Panc1 (cell line): ENCODE measurements around the gene TRMT44. TPM values are rescaled to one million over a fixed set of nuclear protein-coding genes. Genes with fewer than 3 reads are reported as not detected.

Experiments used
- ATAC-seq: fragments of 200-7000 bp; cut with Tn5 transposase; 2 replicates; pipeline ENCODE4 v1.9.1; 2020; ENCODE audit warnings: mild to moderate bottlenecking, moderate library complexity
- BruUV-seq: library from RNA; stranded (reverse); fragments of 400-500 nt; replicated peaks from 2 replicates; lab custom pipeline; 2021; lab: Mats Ljungman, UMichigan
- CTCF ChIA-PET: fragments of 300-600 bp; sonication (Branson Sonifier 250); formaldehyde crosslinking; loops from one replicate; lab custom pipeline; 2022; ENCODE audit warnings: antibody characterized with exemption; lab: Charles Lee
- POLR2A ChIA-PET: fragments of 300-600 bp; sonication (Branson Sonifier 250); formaldehyde crosslinking; loops from one replicate; lab custom pipeline; 2022; ENCODE audit warnings: antibody characterized with exemption; lab: Charles Lee
- DNase-seq: peaks from one replicate; pipeline ENCODE4 v3.0.0-alpha.2; 2010; ENCODE audit warnings: low read depth, low spot score
- H3K27ac ChIP-seq: 2 replicates; pipeline ENCODE4 v1.5.1; 2011; ENCODE audit warnings: mild to moderate bottlenecking, low read length, inconsistent platforms
- H3K27me3 ChIP-seq: fragments of 200-500 bp; sonication (Bioruptor generic); 2 replicates; pipeline ENCODE4 v1.6.0; 2014; ENCODE audit warnings: low read length, inconsistent platforms; ENCODE audit not compliant: control insufficient read depth, insufficient read depth
- H3K36me3 ChIP-seq: fragments of 200-500 bp; sonication (Bioruptor generic); 2 replicates; pipeline ENCODE4 v1.5.1; 2014; ENCODE audit warnings: inconsistent platforms, mild to moderate bottlenecking, low read length, moderate library complexity; ENCODE audit not compliant: control insufficient read depth, insufficient read depth
- H3K4me1 ChIP-seq: 2 replicates; pipeline ENCODE4 v1.5.1; 2011; ENCODE audit warnings: inconsistent platforms, mild to moderate bottlenecking, low read length, moderate library complexity; ENCODE audit not compliant: control insufficient read depth, insufficient read depth
- H3K4me3 ChIP-seq, 2 experiments: 2 replicates each; pipeline ENCODE4 v1.5.1; 2011 to 2012; ENCODE audit warnings: low read depth in 2 of 2, low read length in 2 of 2, mild to moderate bottlenecking in 2 of 2, inconsistent platforms in 1 of 2, moderate library complexity in 1 of 2
- H3K9me3 ChIP-seq: fragments of 200-500 bp; sonication (Bioruptor generic); 2 replicates; pipeline ENCODE4 v1.5.1; 2014; ENCODE audit warnings: low read depth, mild to moderate bottlenecking, inconsistent platforms, low read length, moderate library complexity; ENCODE audit not compliant: control insufficient read depth, insufficient read depth
- POLR2AphosphoS5 ChIP-seq: IDR thresholded peaks from 2 replicates; pipeline ENCODE4 v1.6.1; 2012; ENCODE audit warnings: mild to moderate bottlenecking, low read depth, low read length, moderate library complexity
- REST ChIP-seq, 2 experiments: IDR thresholded peaks; 2 replicates each; pipeline ENCODE4 v1.6.1; 2011 to 2012; ENCODE audit warnings: low read depth in 2 of 2, control low read depth in 1 of 2, low read length in 1 of 2, mild to moderate bottlenecking in 1 of 2, moderate library complexity in 1 of 2; ENCODE audit not compliant: insufficient read depth in 1 of 2
- SIN3A ChIP-seq: IDR thresholded peaks from 2 replicates; pipeline ENCODE4 v1.6.1; 2012; ENCODE audit warnings: low read depth, mild to moderate bottlenecking, low read length, moderate library complexity, borderline replicate concordance; ENCODE audit not compliant: insufficient read depth
- TCF7L2 ChIP-seq: IDR thresholded peaks from 2 replicates; pipeline ENCODE4 v1.6.1; 2011; ENCODE audit warnings: mild to moderate bottlenecking, low read depth, low read length, inconsistent platforms
- in situ Hi-C: cut with HindIII; loops from 2 replicates; pipeline ENCODE4 v1.10.0; 2016; ENCODE audit warnings: low sequenced_read_pairs, low pct_unique_long_range_greater_than_20kb
- intact Hi-C: fragments of 100-400 bp; cut with micrococcal nuclease; formaldehyde crosslinking; loops from one replicate; pipeline ENCODE4 v1.10.0; 2022; ENCODE audit not compliant: unreplicated experiment
- total RNA-seq: library from RNA; stranded (reverse); gene quantifications from one replicate; pipeline ENCODE4 v1.2.1, GENCODE V29; 2021; ENCODE audit not compliant: unreplicated experiment
- TF ChIP-seq, protein P1 (sequence below): fragments of 450-650 bp; IDR thresholded peaks from 2 replicates; pipeline ENCODE4 v1.5.1; 2017; ENCODE audit warnings: mild to moderate bottlenecking

The TRMT44 gene
- total RNA-seq, 1 experiment from 2014 or later = 10.8 TPM

DNA sequence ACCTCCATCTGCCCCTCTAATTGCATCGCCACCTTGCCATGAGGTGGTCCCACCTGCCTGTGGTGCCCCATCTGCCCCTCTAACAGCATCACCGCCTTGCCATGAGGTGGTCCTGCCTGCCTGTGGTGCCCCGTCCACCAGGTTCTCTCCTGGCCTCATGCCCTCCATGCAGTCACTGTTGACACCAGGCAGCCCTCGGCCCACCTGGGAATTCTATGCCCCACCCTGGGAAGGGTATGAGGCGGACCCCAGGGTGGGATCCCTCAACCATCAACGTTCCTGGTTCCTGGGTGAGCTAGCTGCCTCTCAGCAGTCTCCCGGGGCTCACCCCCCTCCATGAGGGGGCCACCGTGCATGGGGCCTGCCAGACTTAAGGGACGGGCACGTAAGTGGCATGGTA lies 38.9 kb upstream of the TRMT44 start:
- intact Hi-C loops = loop anchor here (2.0 to 10.0 kb wide), 2 partner anchors 159 to 227 kb away; no protein-coding TSS in a partner anchor
- H3K9me3 ChIP-seq = no peaks in the 10 kb centered on the region
- no peaks in the 10 kb centered on the region for H3K36me3 ChIP-seq
- ATAC-seq (no peak), DNase-seq (no peak)
- no TSS peak for BruUV-seq
- ChIA-PET CTCF (no interaction called here), POLR2A (no interaction called here)
- in situ Hi-C loops = no loop called here
- H3K4me3 ChIP-seq = no peak overlapping the region
- H3K4me1 ChIP-seq = no peaks in the 10 kb centered on the region
- H3K27ac ChIP-seq = no peak overlapping the region
- H3K27me3 ChIP-seq = no peaks in the 10 kb centered on the region
- TF ChIP-seq REST (IDR thresholded peaks at IDR 0.05; ENCODE audit: insufficient read depth in 1 of 2, low read depth in 2 of 2, low read length in 1 of 2) (no peak), POLR2AphosphoS5 (no peak), TCF7L2 (no peak), SIN3A (no peak)
- TF ChIP-seq, protein P1, sequence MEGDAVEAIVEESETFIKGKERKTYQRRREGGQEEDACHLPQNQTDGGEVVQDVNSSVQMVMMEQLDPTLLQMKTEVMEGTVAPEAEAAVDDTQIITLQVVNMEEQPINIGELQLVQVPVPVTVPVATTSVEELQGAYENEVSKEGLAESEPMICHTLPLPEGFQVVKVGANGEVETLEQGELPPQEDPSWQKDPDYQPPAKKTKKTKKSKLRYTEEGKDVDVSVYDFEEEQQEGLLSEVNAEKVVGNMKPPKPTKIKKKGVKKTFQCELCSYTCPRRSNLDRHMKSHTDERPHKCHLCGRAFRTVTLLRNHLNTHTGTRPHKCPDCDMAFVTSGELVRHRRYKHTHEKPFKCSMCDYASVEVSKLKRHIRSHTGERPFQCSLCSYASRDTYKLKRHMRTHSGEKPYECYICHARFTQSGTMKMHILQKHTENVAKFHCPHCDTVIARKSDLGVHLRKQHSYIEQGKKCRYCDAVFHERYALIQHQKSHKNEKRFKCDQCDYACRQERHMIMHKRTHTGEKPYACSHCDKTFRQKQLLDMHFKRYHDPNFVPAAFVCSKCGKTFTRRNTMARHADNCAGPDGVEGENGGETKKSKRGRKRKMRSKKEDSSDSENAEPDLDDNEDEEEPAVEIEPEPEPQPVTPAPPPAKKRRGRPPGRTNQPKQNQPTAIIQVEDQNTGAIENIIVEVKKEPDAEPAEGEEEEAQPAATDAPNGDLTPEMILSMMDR = no peak

- H3K4me3 ChIP-seq = no peak overlapping the region
- ATAC-seq (no peak), DNase-seq (no peak)
- POLR2A ChIA-PET = no interaction called here
- CTCF ChIA-PET = interaction anchor here (1.2 to 2.0 kb wide), 2 partner anchors 160 to 226 kb away, joined by 5 to 6 read pairs; no protein-coding TSS in a partner anchor
- H3K36me3 ChIP-seq = no peaks in the 10 kb centered on the region
- H3K4me1 ChIP-seq = no peaks in the 10 kb centered on the region
- intact Hi-C loops = loop anchor here (2.0 to 10.0 kb wide), 2 partner anchors 159 to 227 kb away; no protein-coding TSS in a partner anchor
- no peaks in the 10 kb centered on the region for H3K9me3 ChIP-seq
- BruUV-seq = no TSS peak
- no peak overlapping the region for H3K27ac ChIP-seq
- in situ Hi-C loops = no loop called here
- TF ChIP-seq SIN3A (no peak), TCF7L2 (no peak), POLR2AphosphoS5 (no peak), REST (IDR thresholded peaks at IDR 0.05; ENCODE audit: insufficient read depth in 1 of 2, low read depth in 2 of 2, low read length in 1 of 2) (no peak)
- TF ChIP-seq, protein P1 = no peak
- H3K27me3 ChIP-seq = no peaks in the 10 kb centered on the region
Observed at GRCh38 chr4:8402181-8402597, 38.4 kb upstream of the TRMT44 start.
